WI38 (cell line): ENCODE measurements around the gene PPP1R1B.

Experiments used
- H3K4me3 ChIP-seq: 2 replicates; pipeline ENCODE4 v1.5.1; 2011; ENCODE audit warnings: low read depth, mild to moderate bottlenecking, control low read depth, low read length
- CTCF ChIP-seq: IDR thresholded peaks from 2 replicates; pipeline ENCODE4 v1.5.1; 2012; ENCODE audit warnings: low read depth, mild to moderate bottlenecking, control low read depth, low read length

PPP1R1B gene

GRCh38 chr17:39626171-39627046, at the start of gene PPP1R1B:
Gene PPP1R1B (plus strand): TSS chr17:39626952. CDS start chr17:39627393, 441 bp downstream.
- no peak for TF ChIP-seq CTCF
- H3K4me3 ChIP-seq: no peak within 1 kb of the TSS

GRCh38 chr17:39578272-39578671, 48.5 kb upstream of the PPP1R1B start:
- TF ChIP-seq CTCF: no peak
- no peak overlapping the region for H3K4me3 ChIP-seq

GRCh38 chr17:39579318-39580081, 47.3 kb upstream of the PPP1R1B start:
- no peak for TF ChIP-seq CTCF

GRCh38 chr17:39580082-39580468, 46.7 kb upstream of the PPP1R1B start:
- no peak overlapping the region for H3K4me3 ChIP-seq
- TF ChIP-seq CTCF: no peak

More at GRCh38 chr17:39579318-39580081, 47.3 kb upstream of the PPP1R1B start:
- H3K4me3 ChIP-seq: no peak overlapping the region

- TF ChIP-seq CTCF: no peak
Measured at GRCh38 chr17:39581071-39581758, 45.5 kb upstream of the PPP1R1B start.

GRCh38 chr17:39581759-39582085, 45.0 kb upstream of the PPP1R1B start:
- no peak for TF ChIP-seq CTCF

More at GRCh38 chr17:39581071-39581758, 45.5 kb upstream of the PPP1R1B start:
- H3K4me3 ChIP-seq: no peak overlapping the region

More at GRCh38 chr17:39581759-39582085, 45.0 kb upstream of the PPP1R1B start:
- H3K4me3 ChIP-seq: no peak overlapping the region
